Kidney capillary endothelial cell (primary cell): ENCODE measurements around the gene PSMG3.
"Not testable (repeated sequence)": the region's sequence is repeated elsewhere in the genome, so short reads cannot be mapped to it uniquely, and the experiment has no call there.

Source experiments
- DNase-seq: peaks from one replicate; pipeline ENCODE4 v3.0.0-alpha.2; 2018; ENCODE audit warnings: low spot score

The PSMG3 gene

DNA sequence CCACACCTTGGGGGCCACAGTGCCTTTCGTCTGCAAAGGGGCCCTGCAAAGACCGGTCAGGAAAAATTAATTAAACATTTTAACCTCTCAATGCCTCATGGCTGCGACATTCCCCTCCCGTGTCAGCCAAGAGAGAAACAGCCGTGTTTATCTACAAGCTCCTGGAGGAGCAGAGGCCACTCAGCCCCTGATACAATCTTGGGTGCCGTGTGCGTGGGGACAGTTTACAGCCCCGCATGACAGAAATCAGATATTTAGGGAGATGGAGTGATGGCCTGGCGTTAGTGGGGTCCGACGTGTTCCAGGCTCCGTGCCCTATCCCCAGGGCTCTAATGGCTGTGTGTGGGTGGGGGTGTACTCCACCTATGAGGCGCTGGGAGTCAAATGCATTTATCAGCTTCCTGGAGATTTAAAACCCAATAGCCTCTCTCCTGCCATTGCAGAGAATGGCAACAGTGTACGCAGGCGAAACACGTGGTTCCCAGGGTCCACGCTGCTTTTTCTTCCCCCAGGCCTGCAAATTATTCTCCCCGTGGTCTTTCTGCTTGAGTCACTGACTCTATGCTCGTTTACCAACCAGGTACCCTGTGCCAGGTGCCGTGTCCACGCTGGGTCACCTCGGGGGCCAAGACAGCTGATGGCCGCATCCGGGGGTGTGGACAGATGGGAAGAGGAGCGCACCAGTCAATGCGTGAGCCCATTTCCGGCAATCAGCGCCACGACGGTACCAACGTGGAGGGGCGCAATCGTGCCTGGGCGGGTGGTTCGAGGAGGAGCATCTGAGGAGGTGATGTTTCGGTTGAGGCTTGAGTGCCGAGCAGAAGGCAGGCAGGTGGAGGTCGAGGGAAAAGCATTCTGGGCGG, 26.6 kb upstream of the PSMG3 start:
- no peak for DNase-seq

DNA sequence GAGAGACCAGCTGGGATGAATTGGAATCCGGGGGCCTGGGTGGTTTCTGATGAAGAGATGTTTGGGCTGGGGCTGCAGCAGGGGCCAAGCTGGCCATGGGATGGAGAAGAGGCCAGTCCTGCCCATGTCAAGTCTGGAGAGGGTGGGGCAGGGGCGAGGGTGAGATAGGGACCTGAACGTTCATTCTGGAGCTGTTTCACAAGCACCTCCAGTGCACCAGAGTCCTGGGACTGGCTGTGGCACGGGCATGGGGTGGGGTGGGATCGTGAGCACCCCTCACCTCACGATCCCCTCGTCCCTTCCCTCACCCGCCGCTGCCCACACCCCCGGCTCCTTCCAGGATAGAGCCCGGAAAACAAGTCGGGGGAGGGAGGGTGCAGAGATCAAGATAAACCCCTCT, 25.8 kb upstream of the PSMG3 start:
- no peak for DNase-seq

GRCh38 chr7:1595027-1595426, 25.2 kb upstream of the PSMG3 start:
- no peak for DNase-seq

- no peak for DNase-seq
Measured at GRCh38 chr7:1593904-1594421, 24.1 kb upstream of the PSMG3 start.

DNA sequence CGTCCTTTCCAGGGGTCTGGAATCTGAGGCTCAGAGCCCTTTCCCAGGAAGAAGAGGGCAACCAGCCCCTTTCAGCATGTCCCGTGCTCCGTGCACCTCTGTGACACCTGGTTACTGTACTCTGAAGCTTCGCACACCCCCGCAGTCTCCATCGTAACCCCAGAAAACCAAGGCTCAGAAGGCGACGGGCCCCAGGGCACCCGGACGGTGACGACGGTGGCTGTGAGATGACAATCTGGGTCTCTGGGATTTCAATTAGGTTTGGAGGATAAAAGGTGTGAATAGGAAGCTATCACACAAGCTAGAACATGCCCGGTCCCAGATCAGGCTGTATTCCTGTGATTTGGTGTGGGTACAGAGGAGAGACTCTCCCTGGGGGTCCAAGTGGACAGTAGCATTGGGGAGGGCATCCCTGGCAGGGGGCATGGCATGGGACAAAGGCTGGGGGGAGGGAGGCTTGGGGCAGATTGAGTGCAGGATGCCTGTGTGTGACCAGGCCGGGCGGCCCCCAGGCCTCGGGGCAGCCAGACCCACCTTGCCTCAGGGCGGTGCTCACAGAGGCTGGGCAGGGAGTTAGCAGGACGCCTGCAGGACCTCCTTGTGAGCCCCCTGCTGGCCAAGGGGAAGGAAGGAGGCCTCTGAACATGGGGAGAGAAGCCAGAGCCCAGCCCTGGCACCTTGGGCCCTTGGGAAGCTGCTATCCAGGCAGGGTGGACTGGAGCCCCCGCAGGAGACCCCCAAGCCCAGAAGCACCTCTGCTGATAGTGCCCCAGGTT, 23.4 kb upstream of the PSMG3 start:
- DNase-seq = no peak

GRCh38 chr7:1592299-1592871, 22.6 kb upstream of the PSMG3 start:
- DNase-seq = no peak

GRCh38 chr7:1591876-1592275, 22.0 kb upstream of the PSMG3 start:
- no peak for DNase-seq

DNA sequence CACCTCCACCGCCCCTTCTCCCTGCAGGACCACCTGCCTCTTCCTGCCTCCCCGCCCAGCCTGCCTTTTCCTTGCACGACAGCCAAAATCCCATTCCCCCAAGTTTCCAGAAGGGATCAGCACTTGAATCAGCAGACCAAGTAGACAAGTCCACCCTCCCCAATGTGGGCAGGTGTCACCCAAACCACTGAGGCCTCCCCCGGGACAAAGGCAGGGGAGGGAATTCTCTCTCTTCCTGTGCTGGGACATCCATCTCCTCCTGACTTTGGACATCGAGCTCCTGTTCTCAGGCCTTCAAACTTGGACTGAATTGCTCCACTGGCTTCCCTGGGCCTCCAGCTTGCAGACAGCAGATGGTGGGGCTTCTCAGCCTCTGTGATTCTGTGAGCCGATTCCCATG, 21.6 kb upstream of the PSMG3 start:
- DNase-seq = no peak

DNA sequence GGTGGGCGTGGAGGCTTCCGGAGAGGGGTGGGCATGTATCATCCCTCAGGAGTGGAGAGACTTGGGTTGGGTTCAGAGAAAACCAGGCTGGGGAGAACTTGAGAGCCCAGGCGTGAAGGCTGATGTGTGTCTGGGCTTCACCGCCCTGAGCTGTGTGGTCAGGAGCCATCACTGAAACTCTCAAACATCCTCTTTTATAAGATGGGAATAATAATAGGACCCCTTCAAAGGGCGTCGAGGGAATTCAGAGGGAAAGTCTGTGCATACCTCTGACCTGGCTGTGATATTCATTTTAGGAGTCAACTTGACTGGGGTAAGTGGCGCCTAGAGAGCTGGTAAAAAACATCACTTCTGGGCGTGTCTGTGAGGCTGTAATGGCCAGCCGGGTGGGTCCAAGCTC, 21.1 kb upstream of the PSMG3 start:
- no peak for DNase-seq

DNA sequence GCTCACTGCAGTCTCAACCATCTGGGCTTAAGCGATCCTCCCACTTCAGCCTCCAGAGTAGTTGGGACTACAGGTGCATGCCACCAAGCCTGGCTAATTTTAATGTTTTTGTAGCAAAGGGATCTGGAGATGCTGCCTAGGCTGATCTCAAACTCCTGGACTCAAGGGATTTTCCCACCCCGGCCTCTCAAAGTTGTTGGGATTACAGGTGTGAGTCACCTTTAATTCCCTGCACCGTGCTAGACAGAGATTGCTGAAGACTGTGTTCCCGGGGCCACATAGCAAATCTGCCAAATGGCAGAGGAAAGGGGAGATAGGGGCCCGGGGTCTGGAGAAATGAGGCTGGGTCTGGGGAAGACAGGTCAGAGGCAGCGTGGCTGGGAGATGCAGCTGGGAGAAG, 20.6 kb upstream of the PSMG3 start:
- no peak for DNase-seq

GRCh38 chr7:1588978-1589377, 19.1 kb upstream of the PSMG3 start:
- no peak for DNase-seq

DNA sequence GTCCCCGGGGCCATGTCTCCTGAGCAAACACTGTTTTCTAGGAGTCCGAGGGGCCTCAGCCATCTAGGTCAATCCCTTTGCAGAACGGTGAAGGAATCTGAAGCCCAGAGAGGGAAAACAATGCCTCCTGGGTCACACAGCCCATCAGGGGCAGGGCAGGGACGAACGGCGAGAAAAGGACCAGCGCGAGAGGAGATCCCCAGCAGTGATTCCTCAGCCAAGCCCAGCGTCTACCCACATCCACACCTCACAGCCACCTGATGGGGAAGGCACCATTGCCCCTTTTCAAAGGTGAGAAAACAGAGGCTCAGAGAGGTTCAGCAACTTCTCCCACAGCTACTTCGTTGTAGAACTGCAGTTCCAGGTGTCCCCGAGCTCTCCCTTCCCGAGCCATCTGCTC, 17.9 kb upstream of the PSMG3 start:
- no peak for DNase-seq

DNA sequence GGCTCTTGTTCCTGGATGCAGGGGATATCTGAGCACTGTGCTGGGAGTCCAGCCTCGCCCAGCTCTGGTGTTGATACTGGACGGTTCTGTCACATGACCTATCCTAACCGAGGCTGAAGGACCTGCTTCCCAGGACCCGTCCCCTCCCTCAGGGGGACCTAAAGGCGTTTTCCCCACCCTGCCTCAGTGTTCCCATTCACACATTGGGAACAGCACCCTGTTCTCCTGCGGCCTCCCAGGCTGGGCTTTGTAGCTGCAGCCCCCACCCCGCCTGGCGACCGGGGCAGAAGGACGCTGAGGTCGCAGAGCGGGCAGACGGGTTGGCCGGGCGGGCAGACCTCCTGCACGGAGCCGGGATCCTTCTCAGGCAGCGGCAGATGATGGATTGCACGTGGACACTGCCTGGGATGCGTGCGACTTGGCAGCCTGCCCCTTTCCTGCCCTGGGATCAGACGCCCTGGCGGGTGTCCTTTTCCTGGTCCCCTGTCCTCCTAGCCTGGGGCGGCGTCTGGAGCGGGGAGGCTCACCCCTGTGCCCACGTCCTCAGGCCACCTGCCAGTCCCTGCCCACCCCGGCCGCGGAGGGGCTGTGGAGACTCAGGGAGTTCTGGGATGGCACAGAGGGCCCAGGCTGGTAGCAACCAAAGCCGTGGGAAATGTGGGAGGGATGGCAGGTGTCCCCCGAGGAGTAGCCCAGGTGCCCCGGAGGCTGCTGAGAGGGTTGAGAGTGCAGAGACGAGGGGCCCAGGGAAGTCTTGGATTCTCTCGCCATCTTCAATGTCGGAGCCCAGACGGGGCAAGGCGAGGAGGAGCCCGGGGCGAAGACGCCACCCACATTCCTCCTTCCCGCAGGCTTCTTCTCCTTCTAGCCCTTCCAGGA, 17.2 kb upstream of the PSMG3 start:
- DNase-seq = no peak

DNA sequence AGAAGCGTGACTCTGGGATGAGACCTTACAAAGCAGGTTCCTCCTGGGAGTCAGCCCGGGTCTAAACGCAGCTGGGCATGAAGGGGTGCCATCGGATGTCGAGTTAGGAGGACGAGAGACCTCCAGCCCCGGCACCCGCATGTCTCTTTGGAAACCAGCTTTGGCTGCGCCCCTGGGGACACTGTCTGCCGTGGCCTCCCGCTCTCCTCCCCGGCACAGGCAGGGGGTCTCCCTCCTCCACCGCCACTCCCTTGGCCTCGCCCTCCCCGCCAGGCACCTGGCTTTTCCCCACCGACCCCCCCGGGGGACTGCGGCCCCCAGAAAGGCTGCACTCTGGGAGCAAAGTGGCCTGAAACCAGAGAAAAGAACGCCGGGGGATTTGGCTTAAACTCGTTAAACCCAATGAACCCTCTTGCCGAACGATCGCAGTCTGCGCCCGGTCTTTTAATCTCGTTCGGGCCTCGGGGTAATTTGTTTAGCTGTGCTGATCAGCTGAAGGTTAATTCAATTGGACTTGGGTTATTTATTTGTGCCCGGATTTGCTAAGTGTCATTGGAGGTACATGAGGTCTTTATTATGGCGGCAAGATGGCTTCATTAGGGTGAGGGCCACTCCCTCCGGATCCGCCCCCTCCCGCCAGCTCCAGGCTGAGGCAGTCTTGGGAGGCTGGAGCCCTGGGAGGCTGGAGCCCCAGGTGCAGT, 16.4 kb upstream of the PSMG3 start:
- DNase-seq = no peak

DNA sequence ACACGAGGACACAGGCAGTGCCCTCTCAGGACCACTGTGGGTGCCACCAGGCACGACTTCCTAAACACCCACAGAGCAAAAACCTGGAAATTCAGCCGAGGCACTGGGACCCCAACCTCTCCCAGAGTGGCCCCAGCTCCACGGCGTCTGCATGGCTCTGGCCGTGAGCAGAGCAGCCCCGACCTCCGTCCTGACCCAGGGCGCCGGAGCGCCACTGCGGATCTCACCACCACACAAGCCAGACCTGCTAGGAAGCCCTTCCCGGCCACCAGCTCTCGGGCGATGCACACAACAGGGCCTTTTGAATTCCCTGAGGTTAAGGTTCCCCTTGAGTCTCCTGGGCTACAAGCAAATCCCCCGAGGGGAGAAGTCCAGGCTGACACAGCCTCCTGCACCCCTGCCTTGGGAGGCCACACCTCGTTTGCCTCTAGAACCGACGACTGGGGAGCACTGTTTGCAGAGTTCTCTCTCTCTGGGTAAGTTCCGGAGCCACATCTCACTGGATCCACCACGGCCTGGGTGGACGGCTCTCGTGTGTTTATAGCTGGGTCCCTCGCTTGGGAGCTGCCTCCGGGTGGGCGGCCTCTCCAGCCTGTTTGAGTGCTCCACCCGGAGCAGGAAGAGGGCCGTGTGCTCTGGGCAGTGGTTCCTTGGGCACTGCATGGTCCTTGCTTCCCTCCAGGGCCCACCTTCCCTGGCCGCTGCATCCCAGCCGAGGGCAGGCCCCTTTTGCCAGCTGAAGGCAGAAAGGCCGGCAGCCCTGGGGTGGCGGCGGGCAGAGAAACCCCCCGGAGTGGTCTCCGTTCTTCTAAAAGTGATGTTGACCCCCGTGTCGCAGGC, 15.5 kb upstream of the PSMG3 start:
- no peak for DNase-seq

DNA sequence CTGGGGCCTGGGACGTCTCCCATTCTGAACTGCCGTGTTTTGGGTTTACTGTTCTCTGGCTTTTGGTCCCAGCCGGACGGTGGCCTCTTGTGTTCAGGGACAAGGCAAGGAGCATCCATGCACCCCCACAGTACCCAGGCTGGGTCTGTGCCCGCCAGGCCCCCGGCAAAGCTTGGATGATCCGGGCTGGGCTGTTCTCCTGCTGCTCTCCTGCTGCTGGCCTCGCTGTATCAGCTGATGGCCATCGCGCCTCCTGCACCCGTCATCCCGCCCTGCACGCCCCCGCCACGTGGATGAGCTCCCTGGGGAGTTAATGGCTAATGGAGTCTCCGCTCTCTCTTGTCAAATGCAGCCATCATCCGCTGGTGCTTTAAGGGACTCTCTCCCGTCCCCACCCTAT, 14.9 kb upstream of the PSMG3 start:
- no peak for DNase-seq

DNA sequence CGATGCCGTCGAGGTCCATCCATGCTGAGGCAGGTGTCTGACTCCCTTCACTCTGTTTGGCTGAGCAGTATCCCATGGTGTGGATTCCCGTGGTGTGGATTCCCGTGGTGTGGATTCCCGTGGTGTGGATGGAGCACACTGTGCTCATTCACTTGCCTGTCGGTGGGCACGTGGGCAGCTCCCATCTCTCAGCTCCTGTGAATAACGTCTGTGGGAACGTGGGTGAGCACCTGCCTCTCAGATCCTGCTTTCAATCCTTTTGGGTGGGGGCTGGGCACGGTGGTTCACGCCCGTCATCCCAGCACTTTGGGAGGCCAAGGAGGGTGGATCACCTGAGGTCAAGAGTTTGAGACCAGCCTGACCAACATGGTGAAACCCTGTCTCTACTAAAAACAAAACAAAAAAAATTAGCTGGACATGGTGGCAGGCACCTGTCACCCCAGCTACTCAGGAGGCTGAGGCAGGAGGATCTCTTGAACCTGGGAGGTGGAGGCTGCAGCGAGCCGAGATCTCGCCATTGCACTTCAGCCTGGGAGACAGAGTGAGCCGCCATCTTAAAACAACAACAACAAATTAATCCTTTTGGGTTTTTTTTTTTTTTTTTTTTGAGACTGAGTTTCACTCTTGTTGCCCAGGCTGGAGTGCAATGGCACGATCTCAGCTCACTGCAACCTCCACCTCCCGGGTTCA, 13.6 kb upstream of the PSMG3 start:
- not testable (repeated sequence) for DNase-seq

DNA sequence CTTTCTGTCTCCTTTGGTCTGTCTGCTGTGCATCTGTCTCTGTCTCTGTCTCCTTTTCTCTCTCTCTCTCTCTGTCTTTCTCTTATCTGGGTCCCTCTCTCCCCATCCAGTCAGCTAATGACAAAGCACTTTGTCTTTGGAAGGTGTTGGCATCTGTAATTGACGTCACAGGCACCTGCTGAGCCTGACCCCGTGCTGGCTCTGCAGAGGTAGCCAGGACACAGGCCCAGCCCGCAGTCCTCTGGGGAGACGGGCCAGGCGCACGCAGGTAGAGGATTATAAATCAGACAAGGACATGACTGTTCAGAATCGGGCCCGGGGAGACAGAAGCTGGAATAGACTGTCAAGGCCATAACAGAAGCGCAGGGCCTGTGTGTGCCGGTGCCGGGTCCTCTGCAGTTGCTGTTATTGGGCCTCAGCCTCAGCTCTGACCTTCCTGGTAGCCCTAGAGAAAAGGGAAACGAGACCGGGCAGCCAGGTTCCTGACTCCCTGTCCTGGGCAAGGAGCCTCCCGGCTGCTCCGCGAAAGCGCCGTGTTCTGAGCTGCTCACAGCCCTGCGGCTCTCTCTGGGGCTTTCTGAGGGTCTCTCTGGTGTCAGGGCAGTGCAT, 10.7 kb upstream of the PSMG3 start:
- DNase-seq = no peak
